GM19467 (cell line): ENCODE measurements around the gene CRYBG2.
"Not testable (repeated sequence)": the region's sequence is repeated elsewhere in the genome, so short reads cannot be mapped to it uniquely, and the experiment has no call there.

Source experiments
- ATAC-seq: cut with Tn5 transposase; IDR thresholded peaks from one replicate; pipeline ENCODE4 v1.9.1; 2021; ENCODE audit warnings: mild to moderate bottlenecking, moderate library complexity; ENCODE audit not compliant: unreplicated experiment

Gene CRYBG2

GRCh38 chr1:26350701-26351589, 3.0 kb downstream of the CRYBG2 start:
- no peak for ATAC-seq

- no peak for ATAC-seq
These were observed 3.6 kb downstream of the CRYBG2 start for GRCh38 chr1:26350343-26350700.

- no peak for ATAC-seq
These were observed 4.1 kb downstream of the CRYBG2 start for GRCh38 chr1:26349877-26350244.

- no peak for ATAC-seq
These were observed 4.6 kb downstream of the CRYBG2 start for GRCh38 chr1:26349188-26349876.

GRCh38 chr1:26346274-26347033, 7.5 kb downstream of the CRYBG2 start:
- no peak for ATAC-seq

- ATAC-seq: no peak
These were observed 8.2 kb downstream of the CRYBG2 start for GRCh38 chr1:26345718-26346117.

- ATAC-seq: no peak
These were observed 9.6 kb downstream of the CRYBG2 start for GRCh38 chr1:26344147-26344920.

GRCh38 chr1:26340047-26340481, 13.9 kb downstream of the CRYBG2 start:
- no peak for ATAC-seq

GRCh38 chr1:26338670-26339069, 15.3 kb downstream of the CRYBG2 start:
- ATAC-seq: no peak

GRCh38 chr1:26337625-26338024, 16.3 kb downstream of the CRYBG2 start:
- ATAC-seq: no peak

GRCh38 chr1:26337206-26337535, 16.8 kb downstream of the CRYBG2 start:
- ATAC-seq: no peak

GRCh38 chr1:26336477-26337205, 17.3 kb downstream of the CRYBG2 start:
- peak; percentile 71 for ATAC-seq

- no peak for ATAC-seq
These were observed 18.0 kb downstream of the CRYBG2 start for GRCh38 chr1:26335774-26336476.

- not testable (repeated sequence) for ATAC-seq
These were observed 20.6 kb downstream of the CRYBG2 start for GRCh38 chr1:26333312-26333711.

- no peak for ATAC-seq
These were observed 23.7 kb downstream of the CRYBG2 start for GRCh38 chr1:26330276-26330675.

- ATAC-seq: not testable (repeated sequence)
These were observed 24.6 kb downstream of the CRYBG2 start for GRCh38 chr1:26329380-26329779.

GRCh38 chr1:26328597-26328996, 25.3 kb downstream of the CRYBG2 start:
- ATAC-seq: no peak

GRCh38 chr1:26327956-26328362, 26.0 kb downstream of the CRYBG2 start:
- no peak for ATAC-seq

GRCh38 chr1:26324550-26324949, 29.4 kb downstream of the CRYBG2 start:
- ATAC-seq: no peak

- ATAC-seq: no peak
These were observed 30.5 kb downstream of the CRYBG2 start for GRCh38 chr1:26323382-26323781.
